Panc1 (cell line): ENCODE results near the gene CEND1. TPM values are rescaled to one million over a fixed set of nuclear protein-coding genes. Genes with fewer than 3 reads are reported as not detected.

Source experiments
- ATAC-seq: fragments of 200-7000 bp; cut with Tn5 transposase; 2 replicates; pipeline ENCODE4 v1.9.1; 2020; ENCODE audit warnings: mild to moderate bottlenecking, moderate library complexity
- BruUV-seq: library from RNA; stranded (reverse); fragments of 400-500 nt; replicated peaks from 2 replicates; lab custom pipeline; 2021; lab: Mats Ljungman, UMichigan
- CTCF ChIA-PET: fragments of 300-600 bp; sonication (Branson Sonifier 250); formaldehyde crosslinking; loops from one replicate; lab custom pipeline; 2022; ENCODE audit warnings: antibody characterized with exemption; lab: Charles Lee
- POLR2A ChIA-PET: fragments of 300-600 bp; sonication (Branson Sonifier 250); formaldehyde crosslinking; loops from one replicate; lab custom pipeline; 2022; ENCODE audit warnings: antibody characterized with exemption; lab: Charles Lee
- DNase-seq: peaks from one replicate; pipeline ENCODE4 v3.0.0-alpha.2; 2010; ENCODE audit warnings: low read depth, low spot score
- H3K27ac ChIP-seq: 2 replicates; pipeline ENCODE4 v1.5.1; 2011; ENCODE audit warnings: mild to moderate bottlenecking, low read length, inconsistent platforms
- H3K27me3 ChIP-seq: fragments of 200-500 bp; sonication (Bioruptor generic); 2 replicates; pipeline ENCODE4 v1.6.0; 2014; ENCODE audit warnings: low read length, inconsistent platforms; ENCODE audit not compliant: control insufficient read depth, insufficient read depth
- H3K36me3 ChIP-seq: fragments of 200-500 bp; sonication (Bioruptor generic); 2 replicates; pipeline ENCODE4 v1.5.1; 2014; ENCODE audit warnings: inconsistent platforms, mild to moderate bottlenecking, low read length, moderate library complexity; ENCODE audit not compliant: control insufficient read depth, insufficient read depth
- H3K4me1 ChIP-seq: 2 replicates; pipeline ENCODE4 v1.5.1; 2011; ENCODE audit warnings: inconsistent platforms, mild to moderate bottlenecking, low read length, moderate library complexity; ENCODE audit not compliant: control insufficient read depth, insufficient read depth
- H3K4me3 ChIP-seq, 2 experiments: 2 replicates each; pipeline ENCODE4 v1.5.1; 2011 to 2012; ENCODE audit warnings: low read depth in 2 of 2, low read length in 2 of 2, mild to moderate bottlenecking in 2 of 2, inconsistent platforms in 1 of 2, moderate library complexity in 1 of 2
- H3K9me3 ChIP-seq: fragments of 200-500 bp; sonication (Bioruptor generic); 2 replicates; pipeline ENCODE4 v1.5.1; 2014; ENCODE audit warnings: low read depth, mild to moderate bottlenecking, inconsistent platforms, low read length, moderate library complexity; ENCODE audit not compliant: control insufficient read depth, insufficient read depth
- POLR2AphosphoS5 ChIP-seq: IDR thresholded peaks from 2 replicates; pipeline ENCODE4 v1.6.1; 2012; ENCODE audit warnings: mild to moderate bottlenecking, low read depth, low read length, moderate library complexity
- SIN3A ChIP-seq: IDR thresholded peaks from 2 replicates; pipeline ENCODE4 v1.6.1; 2012; ENCODE audit warnings: low read depth, mild to moderate bottlenecking, low read length, moderate library complexity, borderline replicate concordance; ENCODE audit not compliant: insufficient read depth
- TCF7L2 ChIP-seq: IDR thresholded peaks from 2 replicates; pipeline ENCODE4 v1.6.1; 2011; ENCODE audit warnings: mild to moderate bottlenecking, low read depth, low read length, inconsistent platforms
- in situ Hi-C: cut with HindIII; loops from 2 replicates; pipeline ENCODE4 v1.10.0; 2016; ENCODE audit warnings: low sequenced_read_pairs, low pct_unique_long_range_greater_than_20kb
- intact Hi-C: fragments of 100-400 bp; cut with micrococcal nuclease; formaldehyde crosslinking; loops from one replicate; pipeline ENCODE4 v1.10.0; 2022; ENCODE audit not compliant: unreplicated experiment
- total RNA-seq: library from RNA; stranded (reverse); gene quantifications from one replicate; pipeline ENCODE4 v1.2.1, GENCODE V29; 2021; ENCODE audit not compliant: unreplicated experiment
- TF ChIP-seq, protein P1 (sequence below), 2 experiments: IDR thresholded peaks; 2 replicates each; pipeline ENCODE4 v1.6.1; 2011 to 2012; ENCODE audit warnings: low read depth in 2 of 2, control low read depth in 1 of 2, low read length in 1 of 2, mild to moderate bottlenecking in 1 of 2, moderate library complexity in 1 of 2; ENCODE audit not compliant: insufficient read depth in 1 of 2
- TF ChIP-seq, protein P2 (sequence below): fragments of 450-650 bp; IDR thresholded peaks from 2 replicates; pipeline ENCODE4 v1.5.1; 2017; ENCODE audit warnings: mild to moderate bottlenecking

CEND1 gene
- total RNA-seq, 1 experiment from 2014 or later: 15.9 TPM

DNA sequence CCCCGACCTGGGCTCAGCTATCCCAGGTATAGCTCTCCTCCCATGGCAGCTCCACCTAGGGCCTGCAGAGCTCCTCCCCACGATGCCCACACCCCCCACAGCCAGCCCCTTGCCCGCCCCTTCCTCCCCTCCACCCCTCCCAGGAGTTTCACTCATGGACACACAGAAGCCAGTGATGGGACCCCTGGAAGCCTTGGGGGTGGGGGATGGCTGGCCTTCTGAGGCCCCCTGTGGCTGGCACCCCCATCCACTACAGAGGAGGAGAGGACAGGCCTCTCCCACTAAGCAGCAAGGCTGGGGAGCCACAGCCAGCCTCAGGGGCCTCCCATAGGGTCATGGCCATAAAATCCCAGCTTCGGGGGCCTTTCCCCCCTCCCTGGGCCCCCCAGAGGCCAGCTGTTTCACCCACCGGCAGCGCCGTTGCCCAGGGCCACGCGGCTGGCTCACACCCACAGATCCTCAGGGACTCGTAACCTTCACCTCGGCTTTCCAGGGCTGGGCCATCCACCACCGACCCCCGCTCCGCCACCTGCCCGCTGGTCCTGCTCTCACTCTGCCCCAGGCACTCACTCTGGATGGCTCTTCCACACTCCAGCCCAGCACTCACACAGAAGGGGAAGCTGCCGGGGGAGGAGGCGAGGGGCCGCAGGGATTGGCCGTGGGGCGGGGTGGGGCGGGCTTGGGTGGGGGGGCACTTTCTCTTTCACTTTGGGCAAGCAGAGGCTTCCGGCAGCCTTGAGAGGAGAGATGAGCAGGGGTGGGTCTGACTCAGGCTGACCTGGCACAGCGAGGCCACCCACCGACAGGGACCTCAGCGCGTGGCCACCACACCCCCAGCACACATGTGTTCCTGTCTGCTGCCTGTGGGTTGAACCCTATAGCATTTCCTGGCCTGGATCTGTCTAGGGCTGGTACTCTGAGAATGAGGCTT lies 6.0 kb upstream of the CEND1 start:
- Histone ChIP-seq H3K9me3 (no peaks in the 10 kb centered on the region), H3K27me3 (no peaks in the 10 kb centered on the region), H3K27ac (peak overlapping the region; percentile 93), H3K36me3 (no peaks in the 10 kb centered on the region; the same call in none of the 2 replicates), H3K4me3 (peak overlapping the region; percentile 71 to 86), H3K4me1 (peaks cover 49% of the 10 kb centered on the region)
- intact Hi-C loops: no loop called here
- peak; percentile 33 for ATAC-seq
- POLR2A ChIA-PET: interaction anchor here (0.8 kb wide), 1 partner anchor 26 kb away, joined by 3 read pairs; no protein-coding TSS in a partner anchor
- no peak for DNase-seq
- in situ Hi-C loops: no loop called here
- TF ChIP-seq SIN3A: no peak
- no peak for TF ChIP-seq TCF7L2
- peak; percentile 66 for TF ChIP-seq POLR2AphosphoS5
- no TSS peak for BruUV-seq
- CTCF ChIA-PET: no interaction called here

DNA sequence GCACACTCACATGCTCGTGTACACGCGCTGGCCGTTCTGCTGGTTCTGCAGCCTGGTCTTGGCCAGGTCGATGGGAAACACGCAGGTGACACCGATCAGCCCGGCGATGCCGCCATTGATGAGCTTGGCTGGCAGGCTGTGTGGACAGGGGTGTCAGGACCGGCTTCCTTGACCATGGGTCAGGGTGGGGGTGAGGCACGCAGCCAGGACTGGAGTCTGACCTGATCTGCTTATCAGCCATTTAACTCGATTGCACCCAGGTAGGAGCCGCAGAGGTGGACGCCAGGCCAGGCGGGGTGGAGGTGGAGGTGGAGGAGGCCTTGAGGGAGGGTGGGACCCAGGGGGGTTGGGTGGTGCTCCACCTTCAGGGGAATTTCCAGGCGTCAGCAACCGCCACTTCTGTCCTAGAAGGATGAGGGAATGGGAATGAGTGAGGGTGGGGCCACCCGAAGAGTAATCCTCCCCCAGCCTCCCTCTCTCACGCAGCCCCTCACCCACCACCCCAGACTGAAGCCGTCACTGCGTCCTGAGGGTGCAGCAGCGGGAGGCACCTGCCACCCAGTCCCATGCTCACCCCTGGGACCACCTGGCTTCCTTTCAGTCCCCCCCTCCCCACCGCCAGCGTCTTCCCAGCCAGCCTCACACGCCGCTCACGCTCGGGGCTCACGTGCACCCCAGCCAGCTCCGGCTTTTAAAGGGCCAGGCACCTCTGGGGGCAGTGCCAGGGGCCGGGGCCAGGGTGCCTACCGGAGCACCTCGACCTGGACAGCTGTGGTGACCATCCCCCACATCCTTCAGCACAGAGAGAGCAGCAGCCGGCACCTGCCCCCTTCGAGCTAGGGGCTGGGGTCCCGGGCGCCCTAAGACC lies 5.1 kb upstream of the CEND1 start:
- DNase-seq (no peak), ATAC-seq (no peak)
- in situ Hi-C loops: no loop called here
- CTCF ChIA-PET: no interaction called here
- Histone ChIP-seq H3K27me3 (no peaks in the 10 kb centered on the region), H3K9me3 (no peaks in the 10 kb centered on the region), H3K4me3 (peak overlapping the region; percentile 71 to 86), H3K4me1 (peaks cover 56% of the 10 kb centered on the region), H3K36me3 (no peaks in the 10 kb centered on the region; the same call in none of the 2 replicates), H3K27ac (peak overlapping the region; percentile 93)
- intact Hi-C loops: no loop called here
- TF ChIP-seq SIN3A (0 out of 2 replicates have a peak, but pooled peaks have one; percentile 21), POLR2AphosphoS5 (peak; percentile 42; the same call in 1 of the 2 replicates), TCF7L2 (no peak)
- TF ChIP-seq, protein P1, sequence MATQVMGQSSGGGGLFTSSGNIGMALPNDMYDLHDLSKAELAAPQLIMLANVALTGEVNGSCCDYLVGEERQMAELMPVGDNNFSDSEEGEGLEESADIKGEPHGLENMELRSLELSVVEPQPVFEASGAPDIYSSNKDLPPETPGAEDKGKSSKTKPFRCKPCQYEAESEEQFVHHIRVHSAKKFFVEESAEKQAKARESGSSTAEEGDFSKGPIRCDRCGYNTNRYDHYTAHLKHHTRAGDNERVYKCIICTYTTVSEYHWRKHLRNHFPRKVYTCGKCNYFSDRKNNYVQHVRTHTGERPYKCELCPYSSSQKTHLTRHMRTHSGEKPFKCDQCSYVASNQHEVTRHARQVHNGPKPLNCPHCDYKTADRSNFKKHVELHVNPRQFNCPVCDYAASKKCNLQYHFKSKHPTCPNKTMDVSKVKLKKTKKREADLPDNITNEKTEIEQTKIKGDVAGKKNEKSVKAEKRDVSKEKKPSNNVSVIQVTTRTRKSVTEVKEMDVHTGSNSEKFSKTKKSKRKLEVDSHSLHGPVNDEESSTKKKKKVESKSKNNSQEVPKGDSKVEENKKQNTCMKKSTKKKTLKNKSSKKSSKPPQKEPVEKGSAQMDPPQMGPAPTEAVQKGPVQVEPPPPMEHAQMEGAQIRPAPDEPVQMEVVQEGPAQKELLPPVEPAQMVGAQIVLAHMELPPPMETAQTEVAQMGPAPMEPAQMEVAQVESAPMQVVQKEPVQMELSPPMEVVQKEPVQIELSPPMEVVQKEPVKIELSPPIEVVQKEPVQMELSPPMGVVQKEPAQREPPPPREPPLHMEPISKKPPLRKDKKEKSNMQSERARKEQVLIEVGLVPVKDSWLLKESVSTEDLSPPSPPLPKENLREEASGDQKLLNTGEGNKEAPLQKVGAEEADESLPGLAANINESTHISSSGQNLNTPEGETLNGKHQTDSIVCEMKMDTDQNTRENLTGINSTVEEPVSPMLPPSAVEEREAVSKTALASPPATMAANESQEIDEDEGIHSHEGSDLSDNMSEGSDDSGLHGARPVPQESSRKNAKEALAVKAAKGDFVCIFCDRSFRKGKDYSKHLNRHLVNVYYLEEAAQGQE (IDR thresholded peaks at IDR 0.05; ENCODE audit: insufficient read depth in 1 of 2, low read depth in 2 of 2, low read length in 1 of 2): no peak
- TF ChIP-seq, protein P2, sequence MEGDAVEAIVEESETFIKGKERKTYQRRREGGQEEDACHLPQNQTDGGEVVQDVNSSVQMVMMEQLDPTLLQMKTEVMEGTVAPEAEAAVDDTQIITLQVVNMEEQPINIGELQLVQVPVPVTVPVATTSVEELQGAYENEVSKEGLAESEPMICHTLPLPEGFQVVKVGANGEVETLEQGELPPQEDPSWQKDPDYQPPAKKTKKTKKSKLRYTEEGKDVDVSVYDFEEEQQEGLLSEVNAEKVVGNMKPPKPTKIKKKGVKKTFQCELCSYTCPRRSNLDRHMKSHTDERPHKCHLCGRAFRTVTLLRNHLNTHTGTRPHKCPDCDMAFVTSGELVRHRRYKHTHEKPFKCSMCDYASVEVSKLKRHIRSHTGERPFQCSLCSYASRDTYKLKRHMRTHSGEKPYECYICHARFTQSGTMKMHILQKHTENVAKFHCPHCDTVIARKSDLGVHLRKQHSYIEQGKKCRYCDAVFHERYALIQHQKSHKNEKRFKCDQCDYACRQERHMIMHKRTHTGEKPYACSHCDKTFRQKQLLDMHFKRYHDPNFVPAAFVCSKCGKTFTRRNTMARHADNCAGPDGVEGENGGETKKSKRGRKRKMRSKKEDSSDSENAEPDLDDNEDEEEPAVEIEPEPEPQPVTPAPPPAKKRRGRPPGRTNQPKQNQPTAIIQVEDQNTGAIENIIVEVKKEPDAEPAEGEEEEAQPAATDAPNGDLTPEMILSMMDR: no peak
- POLR2A ChIA-PET: interaction anchor here (0.8 kb wide), 1 partner anchor 27 kb away, joined by 3 read pairs; no protein-coding TSS in a partner anchor
- BruUV-seq: no TSS peak
